Activated CD8-positive, alpha-beta T cell treated with anti-CD3 and anti-CD28 coated beads for 36 hours (primary cell): Measurements from ENCODE around the gene CD3G. TPM values are rescaled to one million over a fixed set of nuclear protein-coding genes. Genes with fewer than 3 reads are reported as not detected.

Experiments
- ATAC-seq: fragments of 200-7000 bp; cut with Tn5 transposase; one replicate; pipeline ENCODE4 v1.10.0; 2021; ENCODE audit warnings: mild to moderate bottlenecking, moderate library complexity
- CTCF ChIA-PET: fragments of 350-600 bp; sonication (Branson Sonifier 250); formaldehyde crosslinking; loops from one replicate; lab custom pipeline; 2021; ENCODE audit warnings: antibody characterized with exemption; lab: Charles Lee
- POLR2A ChIA-PET: fragments of 350-600 bp; sonication (Branson Sonifier 250); formaldehyde crosslinking; loops from one replicate; lab custom pipeline; 2021; ENCODE audit warnings: antibody characterized with exemption; lab: Charles Lee
- DNase-seq: peaks from one replicate; pipeline ENCODE4 v3.0.0-alpha.2; 2020
- H3K27ac Mint-ChIP-seq: one replicate; pipeline ENCODE4 v1.8.0; 2021; ENCODE audit warnings: mild to moderate bottlenecking, mixed read lengths
- H3K27me3 Mint-ChIP-seq: one replicate; pipeline ENCODE4 v1.8.0; 2021; ENCODE audit warnings: mixed read lengths
- H3K36me3 Mint-ChIP-seq: one replicate; pipeline ENCODE4 v1.8.0; 2021; ENCODE audit warnings: low read depth, mixed read lengths
- H3K4me1 Mint-ChIP-seq: one replicate; pipeline ENCODE4 v1.8.0; 2021; ENCODE audit warnings: low read depth, mixed read lengths
- H3K4me3 Mint-ChIP-seq: one replicate; pipeline ENCODE4 v1.8.0; 2021; ENCODE audit warnings: mild to moderate bottlenecking, moderate library complexity, mixed read lengths
- H3K9me3 Mint-ChIP-seq: one replicate; pipeline ENCODE4 v1.8.0; 2021; ENCODE audit warnings: mixed read lengths
- CTCF ChIP-seq: fragments of 200-600 bp; IDR thresholded peaks from one replicate; pipeline ENCODE4 v1.8.0; 2022; ENCODE audit warnings: antibody characterized with exemption, mild to moderate bottlenecking
- intact Hi-C: fragments of 100-400 bp; cut with micrococcal nuclease; formaldehyde crosslinking; loops from one replicate; pipeline ENCODE4 v1.10.0; 2022
- total RNA-seq, 2 experiments: library from RNA; stranded (reverse); gene quantifications; one replicate each; pipeline ENCODE4 v1.2.3, GENCODE V29; 2021

Gene CD3G
- total RNA-seq, 2 experiments from 2014 or later, result 116 to 118 TPM

DNA sequence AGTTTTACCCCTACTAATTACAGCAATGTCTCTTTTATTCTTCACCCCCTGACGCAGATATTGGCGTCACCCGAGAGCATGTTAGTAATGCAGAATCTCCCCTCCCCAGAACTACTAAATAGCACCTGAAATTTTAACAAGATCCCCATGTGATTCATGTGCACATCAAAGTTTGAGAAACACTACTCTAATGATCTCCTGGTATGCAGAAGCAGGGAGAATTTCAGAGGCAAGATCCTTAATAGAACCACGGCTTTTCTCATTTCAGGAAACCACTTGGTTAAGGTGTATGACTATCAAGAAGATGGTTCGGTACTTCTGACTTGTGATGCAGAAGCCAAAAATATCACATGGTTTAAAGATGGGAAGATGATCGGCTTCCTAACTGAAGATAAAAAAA is 5.3 kb downstream of the CD3G start:
- no peak overlapping the region for H3K4me3 Mint-ChIP-seq
- peaks cover 63% of the 10 kb centered on the region for H3K36me3 Mint-ChIP-seq
- TF ChIP-seq CTCF, result no peak
- CTCF ChIA-PET, result interaction anchor here (1.0 to 5.8 kb wide), 5 partner anchors 45 to 178 kb away, joined by 3 to 24 read pairs (median 5); partner anchors contain the start of gene CD3E
- POLR2A ChIA-PET, result interaction anchor here (0.6 kb wide), 1 partner anchor 10 kb away, joined by 3 read pairs; the partner anchor contains the start of gene UBE4A
- intact Hi-C loops, result no loop called here
- no peaks in the 10 kb centered on the region for H3K27me3 Mint-ChIP-seq
- H3K27ac Mint-ChIP-seq, result peak overlapping the region; percentile 74
- ATAC-seq, result no peak
- peaks cover 53% of the 10 kb centered on the region for H3K4me1 Mint-ChIP-seq
- DNase-seq, result no peak
- H3K9me3 Mint-ChIP-seq, result no peaks in the 10 kb centered on the region

DNA sequence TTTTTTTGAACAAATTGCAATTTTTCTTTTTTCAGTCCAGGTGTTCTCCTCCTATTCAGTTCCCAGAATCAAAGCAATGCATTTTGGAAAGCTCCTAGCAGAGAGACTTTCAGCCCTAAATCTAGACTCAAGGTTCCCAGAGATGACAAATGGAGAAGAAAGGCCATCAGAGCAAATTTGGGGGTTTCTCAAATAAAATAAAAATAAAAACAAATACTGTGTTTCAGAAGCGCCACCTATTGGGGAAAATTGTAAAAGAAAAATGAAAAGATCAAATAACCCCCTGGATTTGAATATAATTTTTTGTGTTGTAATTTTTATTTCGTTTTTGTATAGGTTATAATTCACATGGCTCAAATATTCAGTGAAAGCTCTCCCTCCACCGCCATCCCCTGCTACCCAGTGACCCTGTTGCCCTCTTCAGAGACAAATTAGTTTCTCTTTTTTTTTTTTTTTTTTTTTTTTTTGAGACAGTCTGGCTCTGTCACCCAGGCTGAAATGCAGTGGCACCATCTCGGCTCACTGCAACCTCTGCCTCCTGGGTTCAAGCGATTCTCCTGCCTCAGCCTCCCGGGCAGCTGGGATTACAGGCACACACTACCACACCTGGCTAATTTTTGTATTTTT is 9.1 kb downstream of the CD3G start:
- Mint-ChIP-seq H3K27ac (peak overlapping the region; percentile 86), H3K36me3 (peaks cover 38% of the 10 kb centered on the region), H3K4me1 (peaks cover 33% of the 10 kb centered on the region), H3K27me3 (no peaks in the 10 kb centered on the region), H3K9me3 (no peaks in the 10 kb centered on the region), H3K4me3 (no peak overlapping the region)
- TF ChIP-seq CTCF, result peak; percentile 83
- CTCF ChIA-PET, result interaction anchor here (0.8 to 5.8 kb wide), 21 partner anchors 8 to 180 kb away, joined by 3 to 46 read pairs (median 5); partner anchors contain the start of genes CD3D, CD3E, JAML and MPZL3
- ATAC-seq (peak; percentile 21), DNase-seq (no peak)
- POLR2A ChIA-PET, result interaction anchor here (0.7 to 1.6 kb wide), 4 partner anchors 49 to 1213 kb away, joined by 3 to 4 read pairs (median 4); partner anchors contain the start of gene CD3E
- intact Hi-C loops, result no loop called here

GRCh38 chr11:118358071-118358470 is 13.9 kb downstream of the CD3G start:
- intact Hi-C loops, result no loop called here
- Mint-ChIP-seq H3K36me3 (peaks cover 8% of the 10 kb centered on the region), H3K9me3 (no peaks in the 10 kb centered on the region), H3K27ac (peak overlapping the region; percentile 19), H3K4me1 (peaks cover 44% of the 10 kb centered on the region), H3K27me3 (no peaks in the 10 kb centered on the region), H3K4me3 (no peak overlapping the region)
- ATAC-seq, result no peak
- ChIA-PET POLR2A (interaction anchor here (2.1 kb wide), 1 partner anchor 10 kb away, joined by 6 read pairs; no protein-coding TSS in a partner anchor), CTCF (interaction anchor here (2.3 kb wide), 1 partner anchor 160 kb away, joined by 8 read pairs; no protein-coding TSS in a partner anchor)
- DNase-seq, result no peak
- TF ChIP-seq CTCF, result no peak

DNA sequence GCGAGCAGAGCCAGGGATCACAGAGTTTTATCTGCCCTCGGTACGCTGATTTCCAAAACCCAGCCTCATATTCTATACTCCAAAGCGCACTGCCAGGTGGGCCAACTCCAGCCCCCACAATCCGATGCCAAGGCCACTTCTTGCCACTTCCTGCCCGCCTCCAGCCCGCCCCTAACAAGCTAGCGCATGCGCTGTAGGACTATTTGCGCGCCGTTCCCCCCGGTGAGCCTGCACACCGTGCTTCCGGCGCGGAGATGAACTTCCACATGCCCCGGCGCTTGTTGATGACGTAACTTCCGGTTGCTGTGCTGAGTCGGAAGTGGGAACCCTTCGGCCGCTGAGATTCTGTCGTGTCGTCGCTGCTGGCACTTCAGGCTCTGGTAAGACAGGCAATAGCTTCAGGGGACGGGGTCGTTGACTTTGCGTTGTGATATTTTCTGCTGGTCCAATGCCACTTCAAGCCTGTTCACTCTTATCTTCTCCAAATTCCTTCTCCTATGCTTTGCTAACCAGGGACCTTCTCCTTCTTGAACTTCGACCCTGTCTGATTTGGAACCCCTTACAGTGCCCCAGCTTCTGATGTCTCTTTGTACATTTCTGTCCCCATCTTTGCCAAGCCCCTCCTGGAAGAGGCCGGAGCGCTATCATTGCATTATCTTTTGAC is 15.3 kb downstream of the CD3G start, which contains the start of gene UBE4A:
TSS of gene UBE4A (plus strand) at position 306 of the 664 bp plus-strand sequence. CDS start 5,481 bp downstream, outside the sequence.
- peak within 1 kb of the TSS; percentile 90 for H3K4me3 Mint-ChIP-seq
- DNase-seq (peak; percentile 99), ATAC-seq (peak; percentile 93)
- ChIA-PET CTCF (interaction anchor here (0.6 to 1.6 kb wide), 10 partner anchors 14 to 161 kb away, joined by 3 to 5 read pairs (median 3); partner anchors contain the start of gene CD3D), POLR2A (interaction anchor here (0.8 to 1.6 kb wide), 14 partner anchors 9 to 118 kb away, joined by 3 to 11 read pairs (median 4); partner anchors contain the start of genes CD3D, CD3G and KMT2A)
- peak within 1 kb of the TSS; percentile 91 for H3K27ac Mint-ChIP-seq
- intact Hi-C loops, result no loop called here
- TF ChIP-seq CTCF, result no peak
- peaks cover 45% of the 10 kb centered on the region for H3K4me1 Mint-ChIP-seq
- no peaks in the 10 kb centered on the region for H3K27me3 Mint-ChIP-seq
- peaks cover 10% of the 10 kb centered on the region for H3K36me3 Mint-ChIP-seq
- H3K9me3 Mint-ChIP-seq, result no peaks in the 10 kb centered on the region
